Body of pancreas (tissue), 4 donors: ENCODE data around the gene EXOC1. TPM values are rescaled to one million over a fixed set of nuclear protein-coding genes. Genes with fewer than 3 reads are reported as not detected.

ENCODE experiments used
- ATAC-seq: fragments of 150-250 bp; one replicate; pipeline ENCODE4 v1.9.1; 2016
- DNase-seq, 4 donors: peaks; one replicate each; pipeline ENCODE4 v3.0.0-alpha.2; 2019
- H3K27ac ChIP-seq, 4 donors: fragments of 200-600 bp; sonication (generic); 1 replicate in 3 of 4; 2 replicates in 1 of 4; pipeline versions ENCODE4 v1.5.1 to v1.6.1; 2016 to 2019; ENCODE audit warnings: mild to moderate bottlenecking in 1 of 4, mixed read lengths in 1 of 4, moderate library complexity in 1 of 4
- H3K27me3 ChIP-seq, 2 donors: fragments of 200-600 bp; sonication (generic); one replicate each; pipeline ENCODE4 v1.6.0; 2016; ENCODE audit warnings: mild to moderate bottlenecking in 1 of 2
- H3K36me3 ChIP-seq, 2 donors: fragments of 200-600 bp; sonication (generic); replicated peaks in 1 of 2; 2 replicates each; pipeline ENCODE4 v1.5.1; 2016; ENCODE audit warnings: low read depth in 2 of 2; ENCODE audit not compliant: insufficient read depth in 1 of 2
- H3K4me1 ChIP-seq: fragments of 200-600 bp; sonication (generic); one replicate; pipeline ENCODE4 v1.6.0; 2016
- H3K4me3 ChIP-seq, 2 donors: fragments of 200-600 bp; sonication (generic); 1 replicate in 1 of 2; 2 replicates in 1 of 2; pipeline ENCODE4 v1.5.1; 2016 to 2019
- H3K9me3 ChIP-seq, 3 donors: fragments of 200-600 bp; sonication (generic); 1 replicate in 2 of 3; 2 replicates in 1 of 3; pipeline ENCODE4 v1.5.1; 2016
- CTCF ChIP-seq, 7 experiments: fragments of 450-650 bp in 4 of 7; fragments of 200-600 bp in 3 of 7; sonication (generic) in 3 of 7; IDR thresholded peaks; one replicate each; pipeline ENCODE4 v1.5.1; 2016 to 2019; ENCODE audit warnings: antibody characterized with exemption in 7 of 7
- POLR2A ChIP-seq, 3 donors: fragments of 450-650 bp; IDR thresholded peaks; one replicate each; pipeline ENCODE4 v1.6.1; 2016; ENCODE audit warnings: antibody characterized with exemption in 3 of 3, mild to moderate bottlenecking in 2 of 3
- WGBS, 2 donors: methylation state at CpG; one replicate each; pipeline ENCODE4 v1.1.5; 2017; 5-methylcytosine and 5-hydroxymethylcytosine counted together
- intact Hi-C: fragments of 100-400 bp; cut with DNase I; formaldehyde crosslinking; loops from one replicate; pipeline ENCODE4 v1.15.1; 2023
- total RNA-seq, 2 donors: library from RNA; depleted of rRNA; stranded (reverse); fragments of >200 nt; gene quantifications; one replicate each; pipeline ENCODE4 v1.1.0, GENCODE V29; 2016

EXOC1 gene
- total RNA-seq, 2 donors from 2014 or later, result 16.9 to 37.9 TPM

- Histone ChIP-seq H3K36me3 (peaks cover 0 to 6% of the 10 kb centered on the region in 2 donors), H3K27me3 (no peaks in the 10 kb centered on the region), H3K4me3 (no peak overlapping the region), H3K4me1 (no peaks in the 10 kb centered on the region), H3K27ac (no peak overlapping the region), H3K9me3 (no peaks in the 10 kb centered on the region)
- intact Hi-C loops, result no loop called here
- no peak for ATAC-seq
- no peak for DNase-seq
- TF ChIP-seq POLR2A (IDR thresholded peaks at IDR 0.05) (no peak), CTCF (IDR thresholded peaks at IDR 0.05) (no peak)
These were observed 51.1 kb downstream of the EXOC1 start for GRCh38 chr4:55904576-55904975.

GRCh38 chr4:55906323-55906722 is 52.9 kb downstream of the EXOC1 start:
- DNase-seq (no peak), ATAC-seq (no peak)
- intact Hi-C loops, result no loop called here
- no peaks in the 10 kb centered on the region for H3K9me3 ChIP-seq
- WGBS, 2 donors, result 77 to 79% methylated on average over 6 of the region's 6 CpGs
- H3K4me1 ChIP-seq, result no peaks in the 10 kb centered on the region
- no peaks in the 10 kb centered on the region for H3K27me3 ChIP-seq
- no peak overlapping the region for H3K27ac ChIP-seq
- TF ChIP-seq POLR2A (IDR thresholded peaks at IDR 0.05) (no peak), CTCF (IDR thresholded peaks at IDR 0.05) (no peak)
- H3K4me3 ChIP-seq, result no peak overlapping the region
- H3K36me3 ChIP-seq, result peaks cover 0 to 2% of the 10 kb centered on the region in 2 donors

GRCh38 chr4:55906989-55907388 is 53.5 kb downstream of the EXOC1 start:
- ATAC-seq, result no peak

GRCh38 chr4:55907469-55907868 is 54.0 kb downstream of the EXOC1 start:
- H3K4me3 ChIP-seq, result no peak overlapping the region
- H3K4me1 ChIP-seq, result no peaks in the 10 kb centered on the region
- TF ChIP-seq CTCF (IDR thresholded peaks at IDR 0.05) (no peak), POLR2A (IDR thresholded peaks at IDR 0.05) (no peak)
- H3K9me3 ChIP-seq, result no peaks in the 10 kb centered on the region
- no peaks in the 10 kb centered on the region for H3K27me3 ChIP-seq
- intact Hi-C loops, result no loop called here
- DNase-seq (no peak), ATAC-seq (no peak)
- H3K27ac ChIP-seq, result no peak overlapping the region
- H3K36me3 ChIP-seq, result peaks cover 0 to 2% of the 10 kb centered on the region in 2 donors

More at GRCh38 chr4:55906989-55907388, 53.5 kb downstream of the EXOC1 start:
- intact Hi-C loops, result no loop called here
- no peak overlapping the region for H3K27ac ChIP-seq
- peaks cover 0 to 2% of the 10 kb centered on the region in 2 donors for H3K36me3 ChIP-seq
- no peak for TF ChIP-seq CTCF (IDR thresholded peaks at IDR 0.05)
- no peak for TF ChIP-seq POLR2A (IDR thresholded peaks at IDR 0.05)
- H3K27me3 ChIP-seq, result no peaks in the 10 kb centered on the region
- no peak overlapping the region for H3K4me3 ChIP-seq
- 79% methylated on average over 3 of the region's 3 CpGs for WGBS, 2 donors
- H3K9me3 ChIP-seq, result no peaks in the 10 kb centered on the region
- no peak for DNase-seq
- no peaks in the 10 kb centered on the region for H3K4me1 ChIP-seq

- Histone ChIP-seq H3K4me3 (no peak overlapping the region), H3K27me3 (no peaks in the 10 kb centered on the region), H3K9me3 (no peaks in the 10 kb centered on the region), H3K36me3 (peaks cover 0 to 2% of the 10 kb centered on the region in 2 donors), H3K4me1 (no peaks in the 10 kb centered on the region), H3K27ac (no peak overlapping the region)
- ATAC-seq (no peak), DNase-seq (no peak)
- TF ChIP-seq CTCF (IDR thresholded peaks at IDR 0.05), result no peak
- no peak for TF ChIP-seq POLR2A (IDR thresholded peaks at IDR 0.05)
- intact Hi-C loops, result no loop called here
- WGBS, 2 donors, result 72 to 91% methylated on average over 1 of the region's 1 CpG
These were observed 56.7 kb downstream of the EXOC1 start for GRCh38 chr4:55910140-55910539.
